Tibial nerve (tissue), 4 donors: ENCODE measurements around the gene IL20RB. TPM values are rescaled to one million over a fixed set of nuclear protein-coding genes. Genes with fewer than 3 reads are reported as not detected.

Experiments used
- DNase-seq, 2 donors: peaks; one replicate each; pipeline ENCODE4 v3.0.0-alpha.2; 2019; ENCODE audit warnings: low spot score in 2 of 2
- H3K27ac ChIP-seq, 4 donors: fragments of 200-600 bp; sonication (generic) in 3 of 4; one replicate each; pipeline ENCODE4 v1.5.1; 2017 to 2019; ENCODE audit warnings: mild to moderate bottlenecking in 1 of 4
- H3K27me3 ChIP-seq, 2 donors: fragments of 200-600 bp; sonication (generic) in 1 of 2; one replicate each; pipeline versions ENCODE4 v1.5.1 to v1.6.0; 2017 to 2019
- H3K36me3 ChIP-seq, 3 donors: fragments of 200-600 bp; sonication (generic); one replicate each; pipeline ENCODE4 v1.5.1; 2018 to 2019
- H3K4me1 ChIP-seq, 4 donors: fragments of 200-600 bp; sonication (generic) in 3 of 4; one replicate each; pipeline ENCODE4 v1.5.1; 2017 to 2019
- H3K4me3 ChIP-seq, 4 donors: fragments of 200-600 bp; sonication (generic) in 3 of 4; one replicate each; pipeline ENCODE4 v1.5.1; 2017 to 2019; ENCODE audit warnings: mild to moderate bottlenecking in 1 of 4, moderate library complexity in 1 of 4
- H3K9me3 ChIP-seq, 4 donors: fragments of 200-600 bp; sonication (generic) in 3 of 4; one replicate each; pipeline ENCODE4 v1.5.1; 2017 to 2019
- CTCF ChIP-seq, 5 experiments: fragments of 200-600 bp in 3 of 5; fragments of 450-650 bp in 2 of 5; sonication (generic) in 3 of 5; IDR thresholded peaks; one replicate each; pipeline ENCODE4 v1.5.1; 2016 to 2019; ENCODE audit warnings: antibody characterized with exemption in 5 of 5, mild to moderate bottlenecking in 3 of 5, moderate library complexity in 2 of 5
- EP300 ChIP-seq, 2 donors: sonication (generic); formaldehyde crosslinking; IDR thresholded peaks; one replicate each; pipeline ENCODE4 v1.6.1; 2017; ENCODE audit warnings: antibody characterized with exemption in 2 of 2, mild to moderate bottlenecking in 1 of 2
- POLR2A ChIP-seq, 2 donors: fragments of 450-650 bp; IDR thresholded peaks; one replicate each; pipeline ENCODE4 v1.6.1; 2017; ENCODE audit warnings: antibody characterized with exemption in 2 of 2, mild to moderate bottlenecking in 2 of 2, moderate library complexity in 2 of 2
- WGBS, 2 donors: methylation state at CpG; one replicate each; pipeline ENCODE4 v1.1.5; 2018; 5-methylcytosine and 5-hydroxymethylcytosine counted together
- total RNA-seq, 4 donors: library from RNA; depleted of rRNA; stranded (reverse); fragments of >200 nt; gene quantifications; one replicate each; pipeline ENCODE4 v1.1.0, GENCODE V29; 2016

The IL20RB gene
- total RNA-seq, 4 donors from 2014 or later = 16.8 to 50.9 (median 45.3) TPM

GRCh38 chr3:136942803-136943202, 15.0 kb upstream of the IL20RB start:
- no peaks in the 10 kb centered on the region for H3K27me3 ChIP-seq
- no peak for DNase-seq
- no peak for TF ChIP-seq EP300 (IDR thresholded peaks at IDR 0.05)
- TF ChIP-seq CTCF (IDR thresholded peaks at IDR 0.05) = no peak
- TF ChIP-seq POLR2A (IDR thresholded peaks at IDR 0.05) = no peak
- H3K36me3 ChIP-seq = peaks cover 0 to 11% (median 0%) of the 10 kb centered on the region in 3 donors
- no peak overlapping the region for H3K4me3 ChIP-seq
- peak overlapping the region in 2 of 4 donors; percentile 39 to 72 for H3K27ac ChIP-seq
- peaks cover 0 to 3% (median 0%) of the 10 kb centered on the region in 4 donors for H3K9me3 ChIP-seq
- 70 to 82% methylated on average over 1 of the region's 1 CpG for WGBS, 2 donors
- H3K4me1 ChIP-seq = peaks cover 0 to 47% (median 13%) of the 10 kb centered on the region in 4 donors

GRCh38 chr3:136943436-136943835, 14.3 kb upstream of the IL20RB start:
- DNase-seq = no peak
- TF ChIP-seq EP300 (IDR thresholded peaks at IDR 0.05) = no peak
- TF ChIP-seq CTCF (IDR thresholded peaks at IDR 0.05) = no peak
- no peak for TF ChIP-seq POLR2A (IDR thresholded peaks at IDR 0.05)

GRCh38 chr3:136946978-136947377, 10.8 kb upstream of the IL20RB start:
- Histone ChIP-seq H3K27ac (no peak overlapping the region), H3K9me3 (no peaks in the 10 kb centered on the region), H3K4me3 (no peak overlapping the region), H3K4me1 (peaks cover 0 to 71% (median 18%) of the 10 kb centered on the region in 4 donors), H3K36me3 (peaks cover 0 to 11% (median 0%) of the 10 kb centered on the region in 3 donors), H3K27me3 (no peaks in the 10 kb centered on the region)
- no peak for DNase-seq
- no peak for TF ChIP-seq EP300 (IDR thresholded peaks at IDR 0.05)
- no peak for TF ChIP-seq POLR2A (IDR thresholded peaks at IDR 0.05)
- no peak for TF ChIP-seq CTCF (IDR thresholded peaks at IDR 0.05)
- 84 to 86% methylated on average over 1 of the region's 1 CpG for WGBS, 2 donors

More at GRCh38 chr3:136943436-136943835, 14.3 kb upstream of the IL20RB start:
- Histone ChIP-seq H3K4me1 (peaks cover 0 to 50% (median 12%) of the 10 kb centered on the region in 4 donors), H3K27ac (peak overlapping the region in 2 of 4 donors; percentile 39 to 72), H3K27me3 (no peaks in the 10 kb centered on the region), H3K4me3 (no peak overlapping the region), H3K9me3 (peaks cover 0 to 3% (median 0%) of the 10 kb centered on the region in 4 donors), H3K36me3 (peaks cover 0 to 11% (median 0%) of the 10 kb centered on the region in 3 donors)
- WGBS, 2 donors = 27 to 38% methylated on average over 3 of the region's 3 CpGs

- peaks cover 0 to 69% (median 17%) of the 10 kb centered on the region in 4 donors for H3K4me1 ChIP-seq
- H3K9me3 ChIP-seq = no peaks in the 10 kb centered on the region
- no peaks in the 10 kb centered on the region for H3K27me3 ChIP-seq
- DNase-seq = no peak
- no peak for TF ChIP-seq POLR2A (IDR thresholded peaks at IDR 0.05)
- TF ChIP-seq EP300 (IDR thresholded peaks at IDR 0.05) = no peak
- no peak for TF ChIP-seq CTCF (IDR thresholded peaks at IDR 0.05)
- no peak overlapping the region for H3K27ac ChIP-seq
- 45 to 48% methylated on average over 2 of the region's 2 CpGs for WGBS, 2 donors
- no peak overlapping the region for H3K4me3 ChIP-seq
- H3K36me3 ChIP-seq = peaks cover 0 to 11% (median 0%) of the 10 kb centered on the region in 3 donors
These were observed 10.3 kb upstream of the IL20RB start for GRCh38 chr3:136947477-136947876.

- no peak for TF ChIP-seq EP300 (IDR thresholded peaks at IDR 0.05)
- no peak for TF ChIP-seq CTCF (IDR thresholded peaks at IDR 0.05)
- no peak for TF ChIP-seq POLR2A (IDR thresholded peaks at IDR 0.05)
- H3K36me3 ChIP-seq = peaks cover 0 to 11% (median 0%) of the 10 kb centered on the region in 3 donors
- H3K27ac ChIP-seq = peak overlapping the region in 1 of 4 donors; percentile 20
- no peaks in the 10 kb centered on the region for H3K9me3 ChIP-seq
- DNase-seq = no peak
- no peaks in the 10 kb centered on the region for H3K27me3 ChIP-seq
- no peak overlapping the region for H3K4me3 ChIP-seq
- peaks cover 0 to 58% (median 10%) of the 10 kb centered on the region in 4 donors for H3K4me1 ChIP-seq
These were observed 8.6 kb upstream of the IL20RB start for GRCh38 chr3:136949146-136949545.
